MG63 (cell line): ENCODE data around the gene HSPA8. TPM values are rescaled to one million over a fixed set of nuclear protein-coding genes. Genes with fewer than 3 reads are reported as not detected.

Experiments used
- DNase-seq: peaks from one replicate; pipeline ENCODE4 v3.0.0-alpha.2; 2020
- H3K27me3 ChIP-seq: fragments of 250-450 bp; sonication (Bioruptor Pico); 2 replicates; pipeline ENCODE4 v1.5.1; 2020; ENCODE audit warnings: mild to moderate bottlenecking, moderate library complexity
- H3K36me3 ChIP-seq: fragments of 250-450 bp; sonication (Bioruptor Pico); 2 replicates; pipeline ENCODE4 v1.5.1; 2020; ENCODE audit warnings: mild to moderate bottlenecking, moderate library complexity
- H3K4me3 ChIP-seq: fragments of 250-450 bp; sonication (Bioruptor Pico); 2 replicates; pipeline ENCODE4 v1.5.1; 2020; ENCODE audit warnings: mild to moderate bottlenecking, moderate library complexity
- H3K9me3 ChIP-seq: fragments of 250-450 bp; sonication (Bioruptor Pico); 2 replicates; pipeline ENCODE4 v1.5.1; 2020; ENCODE audit warnings: mild to moderate bottlenecking, moderate library complexity
- total RNA-seq: library from RNA; depleted of rRNA; stranded (reverse); fragments of >200 nt; shearing (Covaris generic); gene quantifications from 2 replicates; pipeline ENCODE4 v1.2.3, GENCODE V29; 2014; ENCODE audit warnings: low replicate concordance; rRNA removed

HSPA8 gene
- total RNA-seq, 1 experiment from 2014 or later = 5,410 TPM

- DNase-seq = no peak
- no peak overlapping the region for H3K4me3 ChIP-seq
These were observed 28.0 kb downstream of the HSPA8 start for GRCh38 chr11:123033895-123034294.

GRCh38 chr11:123030517-123030916 is 31.4 kb downstream of the HSPA8 start:
- Histone ChIP-seq H3K4me3 (no peak overlapping the region), H3K36me3 (no peaks in the 10 kb centered on the region), H3K9me3 (no peaks in the 10 kb centered on the region), H3K27me3 (no peaks in the 10 kb centered on the region; the same call in 1 of the 2 replicates)
- DNase-seq = no peak

More at GRCh38 chr11:123033895-123034294, 28.0 kb downstream of the HSPA8 start:
- H3K27me3 ChIP-seq = no peaks in the 10 kb centered on the region
- H3K9me3 ChIP-seq = no peaks in the 10 kb centered on the region
- H3K36me3 ChIP-seq = no peaks in the 10 kb centered on the region

GRCh38 chr11:123020968-123021367 is 41.0 kb downstream of the HSPA8 start:
- H3K4me3 ChIP-seq = no peak overlapping the region
- peak; percentile 8 for DNase-seq
- no peaks in the 10 kb centered on the region for H3K9me3 ChIP-seq
- no peaks in the 10 kb centered on the region for H3K36me3 ChIP-seq
- H3K27me3 ChIP-seq = peaks cover 9% of the 10 kb centered on the region

- Histone ChIP-seq H3K9me3 (no peaks in the 10 kb centered on the region), H3K4me3 (no peak overlapping the region), H3K27me3 (peaks cover 2% of the 10 kb centered on the region; the same call in 1 of the 2 replicates), H3K36me3 (no peaks in the 10 kb centered on the region)
- no peak for DNase-seq
These were observed 43.2 kb downstream of the HSPA8 start for GRCh38 chr11:123018702-123019101.

GRCh38 chr11:123011510-123011909 is 50.4 kb downstream of the HSPA8 start:
- no peak overlapping the region for H3K4me3 ChIP-seq
- DNase-seq = no peak
- no peaks in the 10 kb centered on the region for H3K9me3 ChIP-seq
- H3K36me3 ChIP-seq = no peaks in the 10 kb centered on the region
- peaks cover 7% of the 10 kb centered on the region for H3K27me3 ChIP-seq

Other genes with a start within 250 kb of the HSPA8 start
- gene CRTAM, start 223.6 kb downstream of the HSPA8 start, total RNA-seq = not detected in 2 replicates
- gene JHY, start 179.4 kb downstream of the HSPA8 start, total RNA-seq = 0.53 and 1.6 TPM in 2 replicates
- gene BSX, start 80.3 kb downstream of the HSPA8 start, total RNA-seq = not detected in 2 replicates
- gene CLMP, start 133.1 kb upstream of the HSPA8 start, total RNA-seq = 78.3 and 109 TPM in 2 replicates